ENCODE results near the gene C20orf202. TPM values are rescaled to one million over a fixed set of nuclear protein-coding genes. Genes with fewer than 3 reads are reported as not detected.

The C20orf202 gene
- total and polyA plus RNA-seq, 2 experiments from 2014 or later, result not detected

DNA sequence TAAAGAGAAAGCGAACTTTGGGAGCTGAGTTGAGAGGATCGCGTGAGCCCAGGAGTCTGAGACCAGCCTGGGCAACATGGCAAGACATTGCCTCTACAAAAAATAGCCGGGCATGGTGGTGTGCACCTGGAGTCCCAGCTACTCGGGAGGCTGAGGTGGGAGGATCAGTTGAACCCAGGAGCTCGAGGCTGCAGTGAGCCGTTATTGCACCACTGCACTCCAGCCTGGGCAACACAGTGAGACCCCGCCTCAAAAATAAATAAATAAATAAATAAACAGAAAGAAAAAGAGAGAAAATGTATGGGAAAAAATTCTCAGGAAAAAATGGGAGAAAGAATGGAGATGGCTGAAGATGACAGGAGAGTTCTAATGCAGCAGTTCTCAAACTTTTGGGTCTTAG lies 2.5 kb downstream of the C20orf202 start (continued):
- no peak for TF ChIP-seq ZNF114 (CRISPR knock-in tag; IDR thresholded peaks at IDR 0.05)

DNA sequence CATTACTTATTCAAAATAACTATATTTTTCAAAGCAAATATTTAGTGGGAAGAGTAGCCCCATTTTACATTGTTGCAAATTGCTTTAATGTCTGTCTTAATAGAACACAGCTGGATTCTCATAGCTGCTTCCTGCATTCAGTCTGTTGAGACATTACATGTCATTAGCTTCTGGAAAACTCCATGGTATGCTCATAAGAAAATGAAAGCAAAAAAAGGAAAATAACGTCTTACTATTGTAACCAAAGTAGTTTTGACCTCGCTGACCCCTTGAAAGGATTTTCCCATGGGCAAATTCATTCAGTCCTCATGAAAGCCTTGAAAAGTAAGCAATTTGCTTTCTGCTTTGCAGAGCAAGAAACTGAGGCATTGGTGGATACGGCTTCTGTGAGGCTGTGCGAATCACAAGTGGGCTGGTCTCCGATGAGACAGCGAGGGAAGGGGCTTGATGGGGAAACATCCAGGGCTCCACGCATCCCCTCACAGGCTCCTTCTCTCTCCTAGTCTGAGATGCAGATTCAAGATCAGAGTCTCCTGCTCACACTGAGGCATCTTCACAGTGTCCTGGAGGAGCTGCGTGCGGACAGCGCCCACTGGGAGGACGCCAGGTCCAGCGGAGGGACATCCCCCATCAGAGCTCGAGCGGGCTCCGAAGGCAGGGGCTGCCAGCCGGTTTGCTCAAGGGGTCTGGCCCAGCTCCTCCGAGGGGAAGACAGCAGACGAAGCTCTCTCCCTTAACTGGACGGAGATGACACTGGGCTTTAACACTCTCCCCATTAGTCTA lies 3.3 kb downstream of the C20orf202 start:
- H3K36me3 Mint-ChIP-seq (ENCODE audit: low read depth), result no peaks in the 10 kb centered on the region
- H3K4me1 ChIP-seq (ENCODE audit: insufficient read depth), result no peaks in the 10 kb centered on the region
- no peak for TF ChIP-seq ZNF331 (CRISPR knock-in tag; IDR thresholded peaks at IDR 0.05; ENCODE audit: low read depth)
- TF ChIP-seq ZNF114 (CRISPR knock-in tag; IDR thresholded peaks at IDR 0.05), result no peak
- TF ChIP-seq, protein P1, sequence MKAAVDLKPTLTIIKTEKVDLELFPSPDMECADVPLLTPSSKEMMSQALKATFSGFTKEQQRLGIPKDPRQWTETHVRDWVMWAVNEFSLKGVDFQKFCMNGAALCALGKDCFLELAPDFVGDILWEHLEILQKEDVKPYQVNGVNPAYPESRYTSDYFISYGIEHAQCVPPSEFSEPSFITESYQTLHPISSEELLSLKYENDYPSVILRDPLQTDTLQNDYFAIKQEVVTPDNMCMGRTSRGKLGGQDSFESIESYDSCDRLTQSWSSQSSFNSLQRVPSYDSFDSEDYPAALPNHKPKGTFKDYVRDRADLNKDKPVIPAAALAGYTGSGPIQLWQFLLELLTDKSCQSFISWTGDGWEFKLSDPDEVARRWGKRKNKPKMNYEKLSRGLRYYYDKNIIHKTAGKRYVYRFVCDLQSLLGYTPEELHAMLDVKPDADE (IDR thresholded peaks at IDR 0.05), result no peak
- no peak for TF ChIP-seq CREB1 (CRISPR knock-in tag; IDR thresholded peaks at IDR 0.05; ENCODE audit: low read depth)
- no peak for TF ChIP-seq STAT1 (IDR thresholded peaks at IDR 0.05; ENCODE audit: unreplicated experiment)
- TF ChIP-seq NANOG (IDR thresholded peaks at IDR 0.05; ENCODE audit: borderline replicate concordance), result no peak
- H3K9me3 Mint-ChIP-seq, result no peaks in the 10 kb centered on the region
- no peaks in the 10 kb centered on the region for H3K4me1 Mint-ChIP-seq
- no peak for DNase-seq (ENCODE audit: low spot score)
- no peaks in the 10 kb centered on the region for H3K9me2 ChIP-seq (ENCODE audit: insufficient read depth)
- no peak overlapping the region for H3K27ac ChIP-seq (ENCODE audit: low read depth)
- no peaks in the 10 kb centered on the region for H3K27me3 ChIP-seq (ENCODE audit: insufficient read depth)
- no peak for ATAC-seq
- no peak overlapping the region for H3K4me2 ChIP-seq
- H2AFZ ChIP-seq, result peak overlapping the region; percentile 56; the same call in 1 of the 2 replicates
- H3K79me2 ChIP-seq (replicated peaks; ENCODE audit: insufficient read depth), result no peaks in the 10 kb centered on the region
- no peaks in the 10 kb centered on the region; the same call in 1 of the 2 replicates for H4K20me1 ChIP-seq (replicated peaks; ENCODE audit: insufficient read depth)
- H3K4me3 Mint-ChIP-seq, result no peak overlapping the region
- no peaks in the 10 kb centered on the region for H3F3A ChIP-seq (replicated peaks; ENCODE audit: low read depth)
- H3K4me3 ChIP-seq, result no peak overlapping the region
- peaks cover 1% of the 10 kb centered on the region for H3K27me3 Mint-ChIP-seq (ENCODE audit: insufficient read depth, low read depth, poor library complexity)
- H3K36me3 ChIP-seq (ENCODE audit: insufficient read depth), result no peaks in the 10 kb centered on the region
- H3K27ac Mint-ChIP-seq, result no peak overlapping the region

DNA sequence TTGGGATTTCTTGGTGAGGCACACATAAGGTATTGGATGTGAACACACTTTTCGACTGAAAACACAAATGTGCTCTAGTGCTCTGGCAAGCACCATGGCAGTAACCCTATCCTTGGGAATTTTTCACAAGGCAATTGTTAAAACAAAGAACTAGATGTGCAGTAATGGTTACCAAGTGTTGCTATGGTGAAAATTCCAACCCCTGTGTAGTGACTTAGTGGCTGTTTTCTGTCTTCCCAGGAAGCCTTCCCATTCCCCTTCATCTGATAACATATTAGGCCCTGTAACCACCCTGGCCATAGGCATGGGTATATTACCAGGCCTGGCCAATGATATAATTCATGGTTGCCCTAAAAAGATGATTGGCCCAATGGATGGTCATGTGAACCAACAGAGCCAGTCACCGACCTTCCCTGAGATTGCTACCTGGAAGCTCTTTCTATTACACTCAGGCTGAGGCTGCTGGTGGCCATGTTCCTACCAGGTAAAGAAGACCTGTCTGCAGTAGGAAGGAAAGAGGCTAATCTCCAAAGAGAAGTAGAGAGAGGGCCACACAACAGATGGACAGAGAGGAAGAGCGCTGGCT lies 4.1 kb downstream of the C20orf202 start:
- no peak overlapping the region for H3K27ac Mint-ChIP-seq
- no peaks in the 10 kb centered on the region for H3K9me3 Mint-ChIP-seq
- peak overlapping the region; percentile 59; the same call in 1 of the 2 replicates for H2AFZ ChIP-seq
- H3F3A ChIP-seq (replicated peaks; ENCODE audit: low read depth), result no peaks in the 10 kb centered on the region
- no peak overlapping the region for H3K27ac ChIP-seq (ENCODE audit: low read depth)
- H3K9me2 ChIP-seq (ENCODE audit: insufficient read depth), result no peaks in the 10 kb centered on the region
- H4K20me1 ChIP-seq (replicated peaks; ENCODE audit: insufficient read depth), result no peaks in the 10 kb centered on the region; the same call in 1 of the 2 replicates
- H3K27me3 Mint-ChIP-seq (ENCODE audit: insufficient read depth, low read depth, poor library complexity), result peaks cover 1% of the 10 kb centered on the region
- no peak overlapping the region for H3K4me3 Mint-ChIP-seq
- H3K79me2 ChIP-seq (replicated peaks; ENCODE audit: insufficient read depth), result no peaks in the 10 kb centered on the region
- H3K4me1 Mint-ChIP-seq, result peaks cover 6% of the 10 kb centered on the region
- H3K36me3 Mint-ChIP-seq (ENCODE audit: low read depth), result no peaks in the 10 kb centered on the region
- H3K36me3 ChIP-seq (ENCODE audit: insufficient read depth), result no peaks in the 10 kb centered on the region
- ATAC-seq (no peak), DNase-seq (ENCODE audit: low spot score) (no peak)
- H3K4me1 ChIP-seq (ENCODE audit: insufficient read depth), result peaks cover 7% of the 10 kb centered on the region
- no peak overlapping the region for H3K4me2 ChIP-seq
- H3K27me3 ChIP-seq (ENCODE audit: insufficient read depth), result no peaks in the 10 kb centered on the region
- no peak overlapping the region for H3K4me3 ChIP-seq
- TF ChIP-seq ZNF331 (CRISPR knock-in tag; IDR thresholded peaks at IDR 0.05; ENCODE audit: low read depth) (no peak), EZH2 (IDR thresholded peaks at IDR 0.05; ENCODE audit: low read depth, unreplicated experiment) (no peak), ZNF114 (CRISPR knock-in tag; IDR thresholded peaks at IDR 0.05) (no peak), JUNB (IDR thresholded peaks at IDR 0.05; ENCODE audit: unreplicated experiment) (no peak), EZH2phosphoT487 (IDR thresholded peaks at IDR 0.05; ENCODE audit: unreplicated experiment) (no peak), NANOG (IDR thresholded peaks at IDR 0.05; ENCODE audit: borderline replicate concordance) (no peak), POLR2AphosphoS5 (IDR thresholded peaks at IDR 0.05; ENCODE audit: low read depth) (no peak)
- TF ChIP-seq, protein P2, sequence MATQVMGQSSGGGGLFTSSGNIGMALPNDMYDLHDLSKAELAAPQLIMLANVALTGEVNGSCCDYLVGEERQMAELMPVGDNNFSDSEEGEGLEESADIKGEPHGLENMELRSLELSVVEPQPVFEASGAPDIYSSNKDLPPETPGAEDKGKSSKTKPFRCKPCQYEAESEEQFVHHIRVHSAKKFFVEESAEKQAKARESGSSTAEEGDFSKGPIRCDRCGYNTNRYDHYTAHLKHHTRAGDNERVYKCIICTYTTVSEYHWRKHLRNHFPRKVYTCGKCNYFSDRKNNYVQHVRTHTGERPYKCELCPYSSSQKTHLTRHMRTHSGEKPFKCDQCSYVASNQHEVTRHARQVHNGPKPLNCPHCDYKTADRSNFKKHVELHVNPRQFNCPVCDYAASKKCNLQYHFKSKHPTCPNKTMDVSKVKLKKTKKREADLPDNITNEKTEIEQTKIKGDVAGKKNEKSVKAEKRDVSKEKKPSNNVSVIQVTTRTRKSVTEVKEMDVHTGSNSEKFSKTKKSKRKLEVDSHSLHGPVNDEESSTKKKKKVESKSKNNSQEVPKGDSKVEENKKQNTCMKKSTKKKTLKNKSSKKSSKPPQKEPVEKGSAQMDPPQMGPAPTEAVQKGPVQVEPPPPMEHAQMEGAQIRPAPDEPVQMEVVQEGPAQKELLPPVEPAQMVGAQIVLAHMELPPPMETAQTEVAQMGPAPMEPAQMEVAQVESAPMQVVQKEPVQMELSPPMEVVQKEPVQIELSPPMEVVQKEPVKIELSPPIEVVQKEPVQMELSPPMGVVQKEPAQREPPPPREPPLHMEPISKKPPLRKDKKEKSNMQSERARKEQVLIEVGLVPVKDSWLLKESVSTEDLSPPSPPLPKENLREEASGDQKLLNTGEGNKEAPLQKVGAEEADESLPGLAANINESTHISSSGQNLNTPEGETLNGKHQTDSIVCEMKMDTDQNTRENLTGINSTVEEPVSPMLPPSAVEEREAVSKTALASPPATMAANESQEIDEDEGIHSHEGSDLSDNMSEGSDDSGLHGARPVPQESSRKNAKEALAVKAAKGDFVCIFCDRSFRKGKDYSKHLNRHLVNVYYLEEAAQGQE (IDR thresholded peaks at IDR 0.05; ENCODE audit: unreplicated experiment), result no peak
